Measurements from ENCODE around the gene TSPAN13. TPM values are rescaled to one million over a fixed set of nuclear protein-coding genes. Genes with fewer than 3 reads are reported as not detected.

Gene TSPAN13
- total RNA-seq, 2 donors from 2014 or later = 1.5 to 6.4 TPM

GRCh38 chr7:16739863-16740622, 13.5 kb upstream of the TSPAN13 start:
- no peak for DNase-seq (ENCODE audit: low spot score)
- no peak overlapping the region for H3K27ac ChIP-seq
- no peak for TF ChIP-seq CTCF (IDR thresholded peaks at IDR 0.05)

GRCh38 chr7:16740623-16740953, 13.0 kb upstream of the TSPAN13 start:
- Histone ChIP-seq H3K27ac (no peak overlapping the region), H3K9me3 (no peaks in the 10 kb centered on the region), H3K27me3 (replicated peaks; ENCODE audit: insufficient read depth) (no peaks in the 10 kb centered on the region), H3K36me3 (no peaks in the 10 kb centered on the region), H3K4me1 (ENCODE audit: control insufficient read depth in 1 of 2, low read depth in 2 of 2) (no peaks in the 10 kb centered on the region), H3K4me3 (no peak overlapping the region)
- ATAC-seq (ENCODE audit: insufficient number of reproducible peaks, low FRiP score, low read depth) (no peak), DNase-seq (ENCODE audit: low spot score) (no peak)
- TF ChIP-seq CTCF (IDR thresholded peaks at IDR 0.05) = no peak

More at GRCh38 chr7:16739863-16740622, 13.5 kb upstream of the TSPAN13 start:
- Histone ChIP-seq H3K9me3 (no peaks in the 10 kb centered on the region), H3K4me3 (no peak overlapping the region), H3K4me1 (ENCODE audit: control insufficient read depth in 1 of 2, low read depth in 2 of 2) (no peaks in the 10 kb centered on the region), H3K27me3 (replicated peaks; ENCODE audit: insufficient read depth) (no peaks in the 10 kb centered on the region), H3K36me3 (no peaks in the 10 kb centered on the region)
- ATAC-seq (ENCODE audit: insufficient number of reproducible peaks, low FRiP score, low read depth) = peak; percentile 73

GRCh38 chr7:16740996-16741395, 12.6 kb upstream of the TSPAN13 start:
- no peak overlapping the region for H3K27ac ChIP-seq
- DNase-seq (ENCODE audit: low spot score) (no peak), ATAC-seq (ENCODE audit: insufficient number of reproducible peaks, low FRiP score, low read depth) (no peak)
- no peaks in the 10 kb centered on the region for H3K4me1 ChIP-seq (ENCODE audit: control insufficient read depth in 1 of 2, low read depth in 2 of 2)
- H3K27me3 ChIP-seq (replicated peaks; ENCODE audit: insufficient read depth) = no peaks in the 10 kb centered on the region
- H3K9me3 ChIP-seq = no peaks in the 10 kb centered on the region
- H3K4me3 ChIP-seq = no peak overlapping the region
- no peak for TF ChIP-seq CTCF (IDR thresholded peaks at IDR 0.05)
- H3K36me3 ChIP-seq = no peaks in the 10 kb centered on the region

- H3K36me3 ChIP-seq = no peaks in the 10 kb centered on the region
- no peak for DNase-seq (ENCODE audit: low spot score)
- ATAC-seq (ENCODE audit: insufficient number of reproducible peaks, low FRiP score, low read depth) = no peak
- no peak overlapping the region for H3K27ac ChIP-seq
- no peaks in the 10 kb centered on the region for H3K4me1 ChIP-seq (ENCODE audit: control insufficient read depth in 1 of 2, low read depth in 2 of 2)
- no peaks in the 10 kb centered on the region for H3K9me3 ChIP-seq
- no peak overlapping the region for H3K4me3 ChIP-seq
- no peak for TF ChIP-seq CTCF (IDR thresholded peaks at IDR 0.05)
- H3K27me3 ChIP-seq (replicated peaks; ENCODE audit: insufficient read depth) = no peaks in the 10 kb centered on the region
Measured at GRCh38 chr7:16741676-16742075, 11.9 kb upstream of the TSPAN13 start.

- no peaks in the 10 kb centered on the region for H3K27me3 ChIP-seq (replicated peaks; ENCODE audit: insufficient read depth)
- H3K9me3 ChIP-seq = no peaks in the 10 kb centered on the region
- no peak overlapping the region for H3K4me3 ChIP-seq
- no peak for ATAC-seq (ENCODE audit: insufficient number of reproducible peaks, low FRiP score, low read depth)
- no peak for DNase-seq (ENCODE audit: low spot score)
- H3K27ac ChIP-seq = no peak overlapping the region
- H3K36me3 ChIP-seq = no peaks in the 10 kb centered on the region
- no peaks in the 10 kb centered on the region for H3K4me1 ChIP-seq (ENCODE audit: control insufficient read depth in 1 of 2, low read depth in 2 of 2)
- TF ChIP-seq CTCF (IDR thresholded peaks at IDR 0.05) = no peak
Measured at GRCh38 chr7:16742547-16742946, 11.0 kb upstream of the TSPAN13 start.
